ENCODE data around the gene TRIM62.

The TRIM62 gene

GRCh38 chr1:33097137-33097611 is 84.7 kb downstream of the TRIM62 start:
- no peak for DNase-seq

- DNase-seq, result no peak
Observed at GRCh38 chr1:33096363-33097005, 85.4 kb downstream of the TRIM62 start.
